ENCODE data around the gene ABCE1. TPM values are rescaled to one million over a fixed set of nuclear protein-coding genes. Genes with fewer than 3 reads are reported as not detected.
A peak's percentile ranks its signal among the peaks of the same experiment; 100 is the strongest.

Gene ABCE1
- total RNA-seq, 2 donors from 2014 or later = 47.2 to 50.4 TPM

GRCh38 chr4:145056325-145057130 lies 41.6 kb upstream of the ABCE1 start:
- WGBS, 2 donors = 92 to 99% methylated on average over 6 of the region's 6 CpGs
- H3K27me3 ChIP-seq = no peaks in the 10 kb centered on the region
- no peaks in the 10 kb centered on the region for H3K4me1 ChIP-seq
- no peaks in the 10 kb centered on the region for H3K36me3 ChIP-seq (replicated peaks in 1 of 2; ENCODE audit: insufficient read depth in 1 of 2, low read depth in 2 of 2)
- H3K4me3 ChIP-seq = no peak overlapping the region
- H3K27ac ChIP-seq = no peak overlapping the region
- H3K9me3 ChIP-seq = no peaks in the 10 kb centered on the region
- intact Hi-C loops (cut with DNase I) = loop anchor here (10.0 kb wide), 1 partner anchor 882 kb away; no protein-coding TSS in a partner anchor
- DNase-seq (no peak), ATAC-seq (no peak)
- TF ChIP-seq CTCF (IDR thresholded peaks at IDR 0.05) = no peak
- TF ChIP-seq POLR2A (IDR thresholded peaks at IDR 0.05) = no peak

- DNase-seq (no peak), ATAC-seq (no peak)
- Histone ChIP-seq H3K4me1 (no peaks in the 10 kb centered on the region), H3K27me3 (no peaks in the 10 kb centered on the region), H3K27ac (no peak overlapping the region), H3K4me3 (no peak overlapping the region), H3K36me3 (replicated peaks in 1 of 2; ENCODE audit: insufficient read depth in 1 of 2, low read depth in 2 of 2) (peaks cover 0 to 3% of the 10 kb centered on the region in 2 donors), H3K9me3 (no peaks in the 10 kb centered on the region)
- intact Hi-C loops (cut with DNase I) = loop anchor here (10.0 kb wide), 1 partner anchor 883 kb away; no protein-coding TSS in a partner anchor
- no peak for TF ChIP-seq POLR2A (IDR thresholded peaks at IDR 0.05)
- TF ChIP-seq CTCF (IDR thresholded peaks at IDR 0.05) = no peak
These were observed 39.9 kb upstream of the ABCE1 start for GRCh38 chr4:145058256-145058655.

GRCh38 chr4:145061318-145061920 lies 36.7 kb upstream of the ABCE1 start:
- peak in 5 of 7 experiments; percentile 44 to 58 (median 53) for TF ChIP-seq CTCF (IDR thresholded peaks at IDR 0.05)
- no peak for TF ChIP-seq POLR2A (IDR thresholded peaks at IDR 0.05)
- WGBS, 2 donors = 55 to 59% methylated on average over 6 of the region's 6 CpGs
- Histone ChIP-seq H3K27me3 (no peaks in the 10 kb centered on the region), H3K4me3 (no peak overlapping the region), H3K9me3 (no peaks in the 10 kb centered on the region), H3K4me1 (peaks cover 14% of the 10 kb centered on the region), H3K36me3 (replicated peaks in 1 of 2; ENCODE audit: insufficient read depth in 1 of 2, low read depth in 2 of 2) (peaks cover 0 to 3% of the 10 kb centered on the region in 2 donors), H3K27ac (no peak overlapping the region)
- intact Hi-C loops (cut with DNase I) = no loop called here
- no peak for DNase-seq
- ATAC-seq = peak; percentile 70

- H3K36me3 ChIP-seq (replicated peaks in 1 of 2; ENCODE audit: insufficient read depth in 1 of 2, low read depth in 2 of 2) = peaks cover 0 to 3% of the 10 kb centered on the region in 2 donors
- intact Hi-C loops (cut with DNase I) = no loop called here
- no peaks in the 10 kb centered on the region for H3K27me3 ChIP-seq
- WGBS, 2 donors = 54 to 72% methylated on average over 2 of the region's 2 CpGs
- peaks cover 14% of the 10 kb centered on the region for H3K4me1 ChIP-seq
- TF ChIP-seq CTCF (IDR thresholded peaks at IDR 0.05) (no peak), POLR2A (IDR thresholded peaks at IDR 0.05) (no peak)
- H3K9me3 ChIP-seq = no peaks in the 10 kb centered on the region
- no peak overlapping the region for H3K27ac ChIP-seq
- no peak for DNase-seq
- H3K4me3 ChIP-seq = no peak overlapping the region
- no peak for ATAC-seq
These were observed 32.0 kb upstream of the ABCE1 start for GRCh38 chr4:145066063-145066501.
